ENCODE data around the gene CTAG1B.
"Not testable (repeated sequence)": the region's sequence is repeated elsewhere in the genome, so short reads cannot be mapped to it uniquely, and the experiment has no call there.

The CTAG1B gene

GRCh38 chrX:154633661-154634060 is 14.6 kb upstream of the CTAG1B start:
- in situ Hi-C loops (cut with MboI; ENCODE audit: low pct_unique_long_range_greater_than_20kb, low sequenced_read_pairs); DNase-seq: not testable (repeated sequence)

- DNase-seq; in situ Hi-C loops (cut with MboI; ENCODE audit: low pct_unique_long_range_greater_than_20kb, low sequenced_read_pairs): not testable (repeated sequence)
Measured at GRCh38 chrX:154630949-154631348, 11.9 kb upstream of the CTAG1B start.

GRCh38 chrX:154628960-154629359 is 9.9 kb upstream of the CTAG1B start:
- in situ Hi-C loops (cut with MboI; ENCODE audit: low pct_unique_long_range_greater_than_20kb, low sequenced_read_pairs); DNase-seq: not testable (repeated sequence)

GRCh38 chrX:154620767-154621414 is 1.8 kb upstream of the CTAG1B start:
- DNase-seq = not testable (repeated sequence)
- in situ Hi-C loops (cut with MboI; ENCODE audit: low pct_unique_long_range_greater_than_20kb, low sequenced_read_pairs) = loop anchor here (25.0 kb wide), 1 partner anchor 216 kb away; the partner anchor contains the start of gene SMIM9

- not testable (repeated sequence) for DNase-seq
- in situ Hi-C loops (cut with MboI; ENCODE audit: low pct_unique_long_range_greater_than_20kb, low sequenced_read_pairs) = loop anchor here (25.0 kb wide), 1 partner anchor 224 kb away; the partner anchor contains the start of gene SMIM9
Measured at GRCh38 chrX:154613586-154613985, 5.5 kb downstream of the CTAG1B start.

GRCh38 chrX:154611146-154611545 is 7.9 kb downstream of the CTAG1B start:
- DNase-seq = not testable (repeated sequence)
- in situ Hi-C loops (cut with MboI; ENCODE audit: low pct_unique_long_range_greater_than_20kb, low sequenced_read_pairs) = loop anchor here (25.0 kb wide), 1 partner anchor 226 kb away; the partner anchor contains the start of gene SMIM9

GRCh38 chrX:154608823-154609222 is 10.3 kb downstream of the CTAG1B start:
- not testable (repeated sequence) for DNase-seq
- in situ Hi-C loops (cut with MboI; ENCODE audit: low pct_unique_long_range_greater_than_20kb, low sequenced_read_pairs) = loop anchor here (25.0 kb wide), 1 partner anchor 228 kb away; the partner anchor contains the start of gene SMIM9

- in situ Hi-C loops (cut with MboI; ENCODE audit: low pct_unique_long_range_greater_than_20kb, low sequenced_read_pairs) = loop anchor here (25.0 kb wide), 1 partner anchor 229 kb away; the partner anchor contains the start of gene SMIM9
- DNase-seq = not testable (repeated sequence)
Measured at GRCh38 chrX:154607976-154608375, 11.1 kb downstream of the CTAG1B start.

- no peak for DNase-seq
- in situ Hi-C loops (cut with MboI; ENCODE audit: low pct_unique_long_range_greater_than_20kb, low sequenced_read_pairs) = loop anchor here (25.0 kb wide), 1 partner anchor 230 kb away; the partner anchor contains the start of gene SMIM9
Measured at GRCh38 chrX:154607370-154607769, 11.7 kb downstream of the CTAG1B start.

GRCh38 chrX:154605566-154605965 is 13.5 kb downstream of the CTAG1B start:
- in situ Hi-C loops (cut with MboI; ENCODE audit: low pct_unique_long_range_greater_than_20kb, low sequenced_read_pairs) = loop anchor here (25.0 kb wide), 1 partner anchor 232 kb away; the partner anchor contains the start of gene SMIM9
- no peak for DNase-seq

GRCh38 chrX:154603438-154604430 is 15.3 kb downstream of the CTAG1B start:
- peak; percentile 10 for DNase-seq
- in situ Hi-C loops (cut with MboI; ENCODE audit: low pct_unique_long_range_greater_than_20kb, low sequenced_read_pairs) = loop anchor here (25.0 kb wide), 1 partner anchor 234 kb away; the partner anchor contains the start of gene SMIM9

GRCh38 chrX:154602766-154603437 is 16.2 kb downstream of the CTAG1B start:
- in situ Hi-C loops (cut with MboI; ENCODE audit: low pct_unique_long_range_greater_than_20kb, low sequenced_read_pairs) = loop anchor here (25.0 kb wide), 1 partner anchor 234 kb away; the partner anchor contains the start of gene SMIM9
- DNase-seq = no peak

- in situ Hi-C loops (cut with MboI; ENCODE audit: low pct_unique_long_range_greater_than_20kb, low sequenced_read_pairs) = loop anchor here (25.0 kb wide), 1 partner anchor 235 kb away; the partner anchor contains the start of gene SMIM9
- no peak for DNase-seq
Measured at GRCh38 chrX:154602226-154602625, 16.9 kb downstream of the CTAG1B start.

GRCh38 chrX:154600759-154601374 is 18.2 kb downstream of the CTAG1B start:
- no peak for DNase-seq
- in situ Hi-C loops (cut with MboI; ENCODE audit: low pct_unique_long_range_greater_than_20kb, low sequenced_read_pairs) = loop anchor here (25.0 kb wide), 1 partner anchor 236 kb away; the partner anchor contains the start of gene SMIM9

- in situ Hi-C loops (cut with MboI; ENCODE audit: low pct_unique_long_range_greater_than_20kb, low sequenced_read_pairs) = no loop called here
- no peak for DNase-seq
Measured at GRCh38 chrX:154599531-154599930, 19.6 kb downstream of the CTAG1B start.

- in situ Hi-C loops (cut with MboI; ENCODE audit: low pct_unique_long_range_greater_than_20kb, low sequenced_read_pairs) = no loop called here
- no peak for DNase-seq
Measured at GRCh38 chrX:154598656-154599055, 20.4 kb downstream of the CTAG1B start.

- in situ Hi-C loops (cut with MboI; ENCODE audit: low pct_unique_long_range_greater_than_20kb, low sequenced_read_pairs) = no loop called here
- no peak for DNase-seq
Measured at GRCh38 chrX:154597221-154597620, 21.9 kb downstream of the CTAG1B start.

- DNase-seq = peak; percentile 46
- in situ Hi-C loops (cut with MboI; ENCODE audit: low pct_unique_long_range_greater_than_20kb, low sequenced_read_pairs) = no loop called here
Measured at GRCh38 chrX:154596290-154596929, 22.7 kb downstream of the CTAG1B start.

Data from KBM-7 (cell line).